DOHH2 (cell line): ENCODE measurements around the gene FBLN1.
"Not testable (repeated sequence)": the region's sequence is repeated elsewhere in the genome, so short reads cannot be mapped to it uniquely, and the experiment has no call there.

Experiments used
- EZH2phosphoT487 ChIP-seq: fragments of 200-600 bp; sonication (generic); IDR thresholded peaks from 2 replicates; pipeline ENCODE4 v1.6.1; 2017; ENCODE audit warnings: borderline replicate concordance, mild to moderate bottlenecking, antibody characterized with exemption, low read length, moderate library complexity, mixed read lengths
- TF ChIP-seq, protein P1 (sequence below): fragments of 200-600 bp; sonication (generic); IDR thresholded peaks from one replicate; pipeline ENCODE4 v1.5.1; 2014; ENCODE audit warnings: antibody characterized with exemption, mild to moderate bottlenecking, low read depth, low read length; ENCODE audit not compliant: poor library complexity, severe bottlenecking

DNA sequence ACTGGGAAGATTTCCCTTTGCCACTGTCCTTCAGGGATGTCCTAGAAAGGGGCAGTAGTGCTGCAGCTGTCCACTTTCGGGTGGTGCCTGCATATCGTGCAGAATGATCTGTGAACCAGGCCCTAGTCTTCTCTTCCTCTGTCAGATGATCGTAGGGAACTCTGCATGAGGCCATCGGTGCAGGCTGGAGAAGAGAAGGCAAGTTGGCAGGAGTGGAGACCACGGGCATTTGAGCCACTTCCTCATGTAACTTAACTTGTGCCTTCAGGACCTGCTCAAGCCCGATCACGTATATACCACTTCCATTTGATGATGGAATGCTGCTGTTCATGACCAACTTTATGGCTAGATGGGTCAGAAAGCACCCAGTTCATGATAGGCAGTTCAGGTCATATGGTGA lies 55.2 kb downstream of the FBLN1 start:
- TF ChIP-seq, protein P1, sequence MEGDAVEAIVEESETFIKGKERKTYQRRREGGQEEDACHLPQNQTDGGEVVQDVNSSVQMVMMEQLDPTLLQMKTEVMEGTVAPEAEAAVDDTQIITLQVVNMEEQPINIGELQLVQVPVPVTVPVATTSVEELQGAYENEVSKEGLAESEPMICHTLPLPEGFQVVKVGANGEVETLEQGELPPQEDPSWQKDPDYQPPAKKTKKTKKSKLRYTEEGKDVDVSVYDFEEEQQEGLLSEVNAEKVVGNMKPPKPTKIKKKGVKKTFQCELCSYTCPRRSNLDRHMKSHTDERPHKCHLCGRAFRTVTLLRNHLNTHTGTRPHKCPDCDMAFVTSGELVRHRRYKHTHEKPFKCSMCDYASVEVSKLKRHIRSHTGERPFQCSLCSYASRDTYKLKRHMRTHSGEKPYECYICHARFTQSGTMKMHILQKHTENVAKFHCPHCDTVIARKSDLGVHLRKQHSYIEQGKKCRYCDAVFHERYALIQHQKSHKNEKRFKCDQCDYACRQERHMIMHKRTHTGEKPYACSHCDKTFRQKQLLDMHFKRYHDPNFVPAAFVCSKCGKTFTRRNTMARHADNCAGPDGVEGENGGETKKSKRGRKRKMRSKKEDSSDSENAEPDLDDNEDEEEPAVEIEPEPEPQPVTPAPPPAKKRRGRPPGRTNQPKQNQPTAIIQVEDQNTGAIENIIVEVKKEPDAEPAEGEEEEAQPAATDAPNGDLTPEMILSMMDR = not testable (repeated sequence)
- not testable (repeated sequence) for TF ChIP-seq EZH2phosphoT487
